Lower leg skin (tissue), 4 donors: Measurements from ENCODE around the gene BMP2K. TPM values are rescaled to one million over a fixed set of nuclear protein-coding genes. Genes with fewer than 3 reads are reported as not detected.

Source experiments
- DNase-seq, 2 donors: peaks; one replicate each; pipeline ENCODE4 v3.0.0-alpha.2; 2019; ENCODE audit warnings: low spot score in 2 of 2
- H3K4me3 ChIP-seq: fragments of 200-600 bp; sonication (generic); 2 replicates; pipeline ENCODE4 v1.5.1; 2017; ENCODE audit warnings: mild to moderate bottlenecking, low read depth; ENCODE audit not compliant: poor library complexity, severe bottlenecking
- CTCF ChIP-seq, 3 donors: fragments of 450-650 bp; IDR thresholded peaks; one replicate each; pipeline ENCODE4 v1.5.1; 2016; ENCODE audit warnings: antibody characterized with exemption in 3 of 3, mild to moderate bottlenecking in 3 of 3, moderate library complexity in 2 of 3
- POLR2A ChIP-seq, 2 donors: fragments of 450-650 bp; IDR thresholded peaks; one replicate each; pipeline ENCODE4 v1.6.1; 2016 to 2017; ENCODE audit warnings: antibody characterized with exemption in 2 of 2, mild to moderate bottlenecking in 1 of 2, moderate library complexity in 1 of 2
- WGBS, 2 donors: methylation state at CpG; one replicate each; pipeline ENCODE4 v1.1.5; 2018; 5-methylcytosine and 5-hydroxymethylcytosine counted together
- intact Hi-C: fragments of 100-400 bp; cut with DNase I; formaldehyde crosslinking; loops from one replicate; pipeline ENCODE4 v1.15.0; 2023; ENCODE audit warnings: low total_unique reads
- total RNA-seq, 4 donors: library from RNA; depleted of rRNA; stranded (reverse); fragments of >200 nt; gene quantifications; one replicate each; pipeline ENCODE4 v1.1.0, GENCODE V29; 2016

Gene BMP2K
- total RNA-seq, 4 donors from 2014 or later = 19.0 to 31.4 (median 25.8) TPM

DNA sequence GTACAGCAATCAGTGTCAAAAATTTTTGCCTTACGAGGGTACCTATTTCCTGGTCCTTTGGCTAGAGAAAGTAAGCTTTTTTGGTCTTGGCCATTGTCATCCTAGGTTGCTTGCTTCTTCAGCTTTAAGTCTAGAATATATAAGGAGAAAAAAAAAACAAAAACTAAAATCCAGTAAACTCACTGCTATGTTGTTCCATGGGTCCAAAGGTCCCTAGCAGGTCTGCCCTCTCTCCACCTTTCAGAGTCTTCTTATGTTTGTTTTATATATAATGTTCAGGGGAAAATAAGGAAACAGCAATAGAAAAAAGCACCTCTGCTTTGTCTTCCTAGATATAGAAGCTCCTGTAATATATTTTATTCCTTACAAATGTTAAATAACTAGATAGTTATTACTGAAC lies 18.1 kb upstream of the BMP2K start:
- no peak overlapping the region for H3K4me3 ChIP-seq
- DNase-seq = no peak
- WGBS, 2 donors = 88 to 100% methylated on average over 1 of the region's 1 CpG
- no peak for TF ChIP-seq POLR2A (IDR thresholded peaks at IDR 0.05)
- TF ChIP-seq CTCF (IDR thresholded peaks at IDR 0.05) = no peak
- intact Hi-C loops = no loop called here

GRCh38 chr4:78762529-78762928 lies 13.6 kb upstream of the BMP2K start:
- WGBS, 2 donors = 94 to 98% methylated on average over 2 of the region's 2 CpGs
- no peak overlapping the region for H3K4me3 ChIP-seq
- intact Hi-C loops = no loop called here
- no peak for TF ChIP-seq CTCF (IDR thresholded peaks at IDR 0.05)
- DNase-seq = no peak

DNA sequence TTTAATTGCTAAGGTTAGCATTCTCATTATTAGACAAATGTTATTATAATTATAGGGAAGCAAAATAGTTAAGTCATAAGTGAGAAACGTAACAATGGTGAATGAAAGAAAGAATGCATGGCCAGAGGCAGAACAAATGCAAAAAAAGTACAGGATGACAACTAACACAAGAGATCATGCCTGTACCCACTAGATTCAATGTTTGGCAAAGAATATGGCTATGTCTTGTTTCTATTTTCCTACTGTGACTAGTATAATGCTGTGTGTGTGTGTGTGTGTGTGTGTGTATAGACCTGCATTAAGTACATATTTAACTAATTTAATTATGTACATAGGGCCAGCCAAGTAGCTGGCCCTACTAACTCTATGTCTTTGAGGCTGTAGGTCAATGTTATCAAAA lies 12.9 kb upstream of the BMP2K start:
- 23 to 32% methylated on average over 1 of the region's 1 CpG for WGBS, 2 donors
- no peak for DNase-seq
- TF ChIP-seq POLR2A (IDR thresholded peaks at IDR 0.05) (no peak), CTCF (IDR thresholded peaks at IDR 0.05) (no peak)
- intact Hi-C loops = no loop called here
- H3K4me3 ChIP-seq = no peak overlapping the region

GRCh38 chr4:78763763-78764387 lies 12.3 kb upstream of the BMP2K start:
- no peak for DNase-seq
- WGBS, 2 donors = 93 to 95% methylated on average over 3 of the region's 3 CpGs
- TF ChIP-seq CTCF (IDR thresholded peaks at IDR 0.05) (no peak), POLR2A (IDR thresholded peaks at IDR 0.05) (no peak)
- H3K4me3 ChIP-seq = no peak overlapping the region
- intact Hi-C loops = no loop called here

DNA sequence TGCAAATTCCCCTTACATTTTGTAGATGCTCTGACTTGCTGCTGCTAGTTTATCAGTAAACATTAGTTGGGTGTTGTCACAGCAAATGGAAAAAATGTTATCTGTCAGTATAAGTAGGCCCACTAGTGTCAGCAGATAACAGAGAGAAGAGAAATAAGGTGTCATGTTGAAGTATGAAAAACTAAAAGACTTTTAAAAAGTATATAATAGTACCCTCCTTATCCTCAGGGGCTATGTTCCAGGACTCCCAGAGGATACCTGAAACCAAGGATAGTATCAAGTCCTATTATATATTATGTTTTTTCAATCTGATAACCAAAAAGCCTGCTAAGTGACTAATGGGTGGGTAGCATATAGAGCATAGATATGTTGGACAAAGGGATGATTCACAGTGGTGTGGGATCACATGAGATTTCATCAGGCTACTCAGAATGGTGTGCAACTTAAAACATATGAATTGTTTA lies 11.6 kb upstream of the BMP2K start:
- no peak overlapping the region for H3K4me3 ChIP-seq
- no peak for DNase-seq
- intact Hi-C loops = no loop called here
- TF ChIP-seq POLR2A (IDR thresholded peaks at IDR 0.05) (no peak), CTCF (IDR thresholded peaks at IDR 0.05) (no peak)

- WGBS, 2 donors = 36 to 50% methylated on average over 1 of the region's 1 CpG
- no peak for DNase-seq
- TF ChIP-seq POLR2A (IDR thresholded peaks at IDR 0.05) = no peak
- no peak for TF ChIP-seq CTCF (IDR thresholded peaks at IDR 0.05)
- intact Hi-C loops = no loop called here
- no peak overlapping the region for H3K4me3 ChIP-seq
Measured at GRCh38 chr4:78765432-78766006, 10.6 kb upstream of the BMP2K start.
